Myocyte (in vitro differentiated cells): Measurements from ENCODE around the gene HSPA5. TPM values are rescaled to one million over a fixed set of nuclear protein-coding genes. Genes with fewer than 3 reads are reported as not detected.
"Not testable (repeated sequence)": the region's sequence is repeated elsewhere in the genome, so short reads cannot be mapped to it uniquely, and the experiment has no call there.

Source experiments
- DNase-seq: peaks from one replicate; pipeline ENCODE4 v3.0.0-alpha.2; 2012; ENCODE audit warnings: low read depth
- polyA plus RNA-seq: library from polyadenylated mRNA; unstranded; fragments of >200 nt; gene quantifications from one replicate; pipeline ENCODE4 v1.2.1, GENCODE V29; 2012; ENCODE audit warnings: missing spikeins
- total RNA-seq: library from RNA; depleted of rRNA; stranded (reverse); fragments of >200 nt; gene quantifications from 2 replicates; pipeline ENCODE4 v1.2.3, GENCODE V29; 2014

HSPA5 gene
- total RNA-seq = 89.3 and 142 TPM in 2 replicates
- polyA plus RNA-seq = 445 TPM

DNA sequence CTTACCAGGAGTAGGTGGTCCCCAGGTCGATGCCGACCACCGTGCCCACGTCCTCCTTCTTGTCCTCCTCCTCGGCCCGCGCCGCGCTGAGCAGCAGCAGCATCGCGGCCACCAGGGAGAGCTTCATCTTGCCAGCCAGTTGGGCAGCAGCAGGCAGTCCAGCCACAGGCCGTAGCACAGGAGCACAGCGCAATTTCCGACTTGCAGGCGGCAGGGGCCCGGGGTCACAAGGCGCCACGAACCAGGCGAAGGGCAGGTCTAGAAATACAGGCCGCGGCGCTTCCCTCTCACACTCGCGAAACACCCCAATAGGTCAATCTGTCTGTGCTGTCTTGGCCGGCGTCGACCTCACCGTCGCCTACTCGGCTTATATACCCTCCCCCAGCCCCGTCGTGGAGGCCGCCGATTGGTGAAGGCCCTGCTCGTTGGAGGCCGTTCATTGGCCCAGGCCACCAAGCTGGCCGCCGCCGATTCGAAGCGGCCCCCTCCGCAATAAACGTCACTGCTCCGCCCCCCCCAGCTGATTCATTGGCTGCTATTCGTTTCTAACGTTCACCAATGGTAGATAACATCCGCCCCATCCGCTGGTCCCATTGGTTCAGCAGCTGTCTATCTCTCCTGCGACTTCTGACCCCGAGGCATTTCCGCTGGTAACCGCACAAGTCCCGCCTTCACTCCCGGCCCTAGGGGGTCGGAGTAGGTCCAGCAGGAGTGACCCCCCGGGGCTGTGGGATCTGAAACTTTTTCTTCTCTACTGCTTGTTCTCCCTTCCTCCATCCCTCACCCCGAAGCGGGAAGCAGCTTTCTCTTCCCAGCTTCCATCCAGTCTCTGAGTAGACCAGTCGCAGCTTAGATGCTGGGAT is at the start of gene HSPA5:
Gene HSPA5 (minus strand): TSS at position 344 of the 863 bp plus-strand sequence. CDS start 217 bp downstream, at position 127.
- DNase-seq = peak; percentile 100

DNA sequence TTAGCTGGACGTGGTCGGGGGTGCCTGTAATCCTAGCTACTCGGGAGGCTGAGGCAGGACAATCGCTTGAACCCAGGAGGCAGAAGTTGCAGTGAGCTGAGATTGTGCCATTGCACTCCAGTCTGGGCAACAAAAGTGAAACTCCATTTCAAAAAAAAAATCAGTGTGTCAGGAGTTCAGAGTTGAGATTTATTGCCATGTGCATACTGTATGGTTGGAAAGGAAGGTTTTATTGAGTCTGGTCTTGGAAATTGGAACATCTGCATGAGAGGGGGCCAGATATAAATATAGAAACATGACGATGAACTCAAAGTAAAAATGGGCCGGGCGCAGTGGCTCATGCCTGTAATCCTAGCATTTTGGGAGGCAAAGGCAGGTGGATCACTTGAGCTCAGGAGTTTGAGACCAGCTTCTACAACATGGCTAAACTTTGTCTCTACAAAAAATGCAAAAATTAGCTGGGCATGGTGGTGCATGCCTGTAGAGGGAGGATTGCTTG is 45.8 kb upstream of the HSPA5 start:
- DNase-seq = not testable (repeated sequence)

DNA sequence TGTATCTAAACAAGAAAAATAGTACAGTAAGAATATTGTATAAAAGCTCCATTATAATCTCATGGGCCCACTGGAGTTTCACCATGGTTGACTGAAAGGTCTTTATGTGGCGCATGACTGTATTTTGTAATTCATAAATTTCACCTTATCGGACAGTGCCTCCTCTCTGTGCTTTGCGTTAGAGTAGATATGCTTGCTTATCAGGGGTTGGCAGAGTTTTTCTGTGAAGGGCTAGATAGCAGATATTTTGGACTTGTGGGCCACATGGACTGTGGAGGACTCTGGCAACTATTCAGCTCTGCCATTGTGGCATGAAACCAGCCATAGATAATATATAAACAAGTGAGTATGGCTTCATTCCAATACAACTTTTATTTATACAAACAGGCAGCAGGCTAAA is 43.7 kb upstream of the HSPA5 start:
- DNase-seq = no peak

DNA sequence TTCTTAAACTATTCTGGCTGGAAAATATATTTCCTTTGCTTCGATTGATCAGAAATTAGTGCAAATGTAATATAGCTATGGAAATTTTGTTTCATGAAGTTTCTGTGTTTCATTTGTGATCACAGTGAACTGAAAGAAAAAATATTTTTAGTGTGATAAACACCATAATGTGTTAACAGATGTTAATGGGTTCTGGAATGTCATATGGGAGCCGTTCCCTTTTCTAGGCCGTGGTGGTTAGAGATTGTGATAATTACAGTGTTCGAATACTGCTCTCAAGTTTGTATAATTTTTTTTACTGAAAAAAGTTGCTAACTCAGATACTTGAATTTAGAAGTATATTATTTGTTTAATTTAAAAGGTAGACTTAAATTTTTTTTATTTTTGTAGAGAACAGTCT is 39.8 kb upstream of the HSPA5 start:
- DNase-seq = no peak

DNA sequence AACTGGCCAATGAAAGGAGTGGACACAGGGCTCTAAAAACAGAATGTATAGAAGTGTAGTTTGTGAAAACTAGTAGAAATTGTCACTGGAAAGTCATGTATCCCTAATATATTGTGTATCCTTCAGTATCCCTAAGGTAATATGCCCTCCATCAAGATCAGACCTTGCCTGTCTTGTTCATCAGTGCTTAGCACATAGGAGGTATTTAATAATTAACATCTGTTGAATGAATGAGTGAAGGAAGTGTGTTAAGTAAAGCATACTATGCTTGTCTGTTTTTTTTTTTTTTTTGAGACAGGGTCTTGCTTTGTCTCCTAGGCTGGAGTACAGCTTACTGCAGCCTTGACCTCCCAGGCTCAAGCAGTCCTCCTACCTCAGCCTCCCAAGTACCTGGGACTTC is 36.3 kb upstream of the HSPA5 start:
- no peak for DNase-seq

DNA sequence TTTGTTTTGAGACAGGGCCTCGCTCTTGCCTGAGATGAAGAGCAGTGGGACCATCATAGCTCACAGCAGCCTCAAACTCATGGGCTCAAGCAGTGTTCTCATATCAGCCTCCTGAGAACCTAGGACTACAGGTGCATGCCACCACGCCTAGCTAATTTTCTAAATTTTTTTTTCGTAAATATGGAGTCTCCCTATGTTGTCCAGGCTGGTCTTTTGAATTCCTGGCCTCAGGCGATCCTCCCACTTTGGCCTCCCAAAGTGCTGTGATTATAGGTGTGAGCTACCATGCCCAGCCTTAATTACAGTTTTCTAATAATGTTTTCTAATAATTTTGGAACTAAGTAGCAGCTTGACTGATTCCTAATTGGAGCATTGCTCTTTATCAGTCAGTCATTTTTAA is 35.6 kb upstream of the HSPA5 start:
- no peak for DNase-seq

DNA sequence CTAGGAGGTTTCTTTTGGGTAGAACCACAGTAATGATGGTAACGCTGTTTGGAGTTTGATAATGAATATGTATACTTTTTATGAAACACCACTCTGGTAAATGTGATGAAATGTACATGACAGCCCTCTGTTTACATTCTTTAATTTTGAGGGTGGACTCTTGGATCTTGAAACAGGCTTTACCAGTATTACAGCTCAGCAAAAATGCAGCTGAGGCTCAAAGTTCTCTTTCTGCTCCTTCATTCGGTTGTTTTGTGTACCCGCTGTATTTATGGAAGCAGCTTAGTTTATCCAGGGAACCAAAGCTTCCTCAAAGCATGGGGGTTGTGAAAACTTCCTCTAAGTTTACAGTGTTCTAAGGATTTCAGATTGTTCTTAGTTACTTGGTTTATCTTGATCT is 31.6 kb upstream of the HSPA5 start:
- DNase-seq = no peak

DNA sequence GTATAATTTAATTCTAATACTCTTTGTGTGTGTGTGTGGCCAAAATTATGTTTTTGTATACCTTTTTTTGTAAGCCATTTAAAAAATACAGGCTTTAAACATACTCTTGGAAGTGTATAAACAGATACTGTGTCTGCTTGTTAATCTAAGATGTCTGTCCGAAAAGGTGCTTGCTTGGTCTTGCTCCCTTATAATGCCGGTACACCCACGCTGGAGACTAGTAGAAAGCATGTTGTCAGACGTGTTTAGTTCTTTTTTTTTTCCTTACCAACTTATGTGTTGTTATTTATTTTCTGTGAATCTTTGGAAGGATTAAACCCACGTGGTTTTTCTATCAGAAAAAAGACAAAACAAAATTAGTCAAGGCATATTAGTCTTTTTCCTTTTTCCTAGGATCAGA is 29.9 kb upstream of the HSPA5 start:
- no peak for DNase-seq

DNA sequence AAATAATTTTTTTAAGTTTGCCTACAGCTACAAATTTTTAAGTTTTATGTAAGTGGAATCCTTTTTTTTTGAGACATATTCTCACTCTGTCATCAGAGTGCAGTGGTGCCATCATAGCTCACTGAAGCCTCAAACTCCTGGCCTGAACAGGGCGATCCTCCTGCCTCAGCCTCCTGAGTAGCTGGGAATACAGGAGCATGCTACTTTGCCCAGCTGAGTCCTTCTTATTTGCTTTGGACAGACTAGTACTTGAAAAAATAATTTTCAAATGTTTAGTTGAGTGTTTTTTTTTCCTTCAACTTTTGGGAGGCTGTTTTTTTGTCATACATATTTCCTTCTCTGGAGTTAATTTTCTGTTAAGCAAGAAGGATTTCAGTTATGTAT is 27.9 kb upstream of the HSPA5 start:
- no peak for DNase-seq

DNA sequence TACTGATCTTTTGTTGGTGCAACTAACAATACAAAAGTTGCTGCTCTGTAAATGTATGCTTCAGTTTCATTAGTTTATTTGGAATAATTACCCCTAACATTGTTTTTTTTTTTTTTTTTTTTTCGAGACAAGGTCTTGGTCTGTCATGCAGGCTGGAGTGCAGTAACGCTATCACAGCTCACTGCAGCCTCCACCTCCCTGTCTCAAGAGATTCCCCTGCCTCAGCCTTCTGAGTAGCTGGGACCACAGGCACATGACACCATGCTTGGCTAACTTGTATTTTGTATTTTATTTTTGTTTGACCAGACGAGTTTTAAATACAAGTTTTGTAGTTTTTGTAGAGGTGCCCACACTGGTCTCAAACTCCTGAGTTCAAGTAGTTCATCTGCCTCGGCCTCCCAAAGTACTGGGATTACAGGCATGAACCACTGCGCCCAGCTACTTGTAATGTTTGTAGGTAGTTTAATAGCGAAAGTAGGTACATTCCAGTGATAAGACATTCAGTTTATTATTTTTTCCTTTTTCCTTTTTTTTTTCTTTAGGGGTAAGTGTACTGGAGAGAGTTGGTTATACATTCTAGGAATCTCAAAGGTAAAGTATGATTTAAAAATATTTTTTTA is 27.4 kb upstream of the HSPA5 start:
- DNase-seq = no peak

DNA sequence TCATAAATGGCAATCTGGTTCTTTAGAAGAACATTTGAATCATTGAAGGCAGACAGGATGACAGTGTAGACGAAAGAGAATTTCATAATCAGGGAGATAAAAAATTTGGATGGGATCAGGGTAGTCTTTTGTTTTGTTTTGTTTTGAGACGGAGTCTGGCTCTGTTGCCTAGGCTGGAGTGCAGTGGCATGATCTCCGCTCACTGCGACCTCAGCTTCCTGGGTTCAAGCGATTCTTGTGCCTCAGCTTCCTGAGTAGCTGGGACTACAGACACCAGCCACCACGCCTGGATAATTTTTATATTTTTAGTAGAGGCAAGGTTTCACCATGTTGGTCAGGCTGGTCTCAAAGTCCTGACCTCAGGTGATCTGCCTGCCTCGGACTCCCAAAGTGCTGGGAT is 22.9 kb upstream of the HSPA5 start:
- not testable (repeated sequence) for DNase-seq

DNA sequence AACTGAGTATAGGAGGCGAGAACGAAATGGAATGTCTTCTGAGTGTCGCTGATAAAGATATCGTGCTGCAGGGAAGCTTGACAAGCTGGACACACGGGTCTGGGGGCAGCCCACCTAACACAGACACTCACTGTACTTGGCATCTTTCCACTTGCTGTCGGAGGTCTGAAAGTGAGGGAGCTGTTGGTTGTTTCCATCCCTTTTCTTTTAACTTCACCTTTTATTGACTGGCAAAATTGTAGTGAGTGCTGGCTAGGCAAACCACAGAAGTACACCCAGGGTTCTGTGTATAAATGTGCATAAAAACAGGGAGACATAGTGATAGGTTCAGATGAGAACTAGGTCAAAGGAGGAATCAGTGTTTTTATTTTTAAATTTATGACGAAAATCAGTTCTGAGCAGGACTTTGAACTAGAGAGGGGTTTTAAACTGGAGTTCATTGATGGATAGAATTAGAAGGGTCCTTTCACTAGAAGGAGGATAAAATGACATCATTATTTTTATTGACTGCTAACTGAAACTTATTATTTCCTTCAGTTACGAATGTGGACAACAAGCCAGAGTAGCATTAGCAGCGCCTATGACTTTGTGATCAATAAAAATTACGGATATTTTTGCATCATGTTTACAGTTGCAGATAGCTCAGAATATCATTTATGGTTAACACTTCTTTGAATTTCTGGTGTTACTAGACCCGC is 21.3 kb upstream of the HSPA5 start:
- peak; percentile 32 for DNase-seq

DNA sequence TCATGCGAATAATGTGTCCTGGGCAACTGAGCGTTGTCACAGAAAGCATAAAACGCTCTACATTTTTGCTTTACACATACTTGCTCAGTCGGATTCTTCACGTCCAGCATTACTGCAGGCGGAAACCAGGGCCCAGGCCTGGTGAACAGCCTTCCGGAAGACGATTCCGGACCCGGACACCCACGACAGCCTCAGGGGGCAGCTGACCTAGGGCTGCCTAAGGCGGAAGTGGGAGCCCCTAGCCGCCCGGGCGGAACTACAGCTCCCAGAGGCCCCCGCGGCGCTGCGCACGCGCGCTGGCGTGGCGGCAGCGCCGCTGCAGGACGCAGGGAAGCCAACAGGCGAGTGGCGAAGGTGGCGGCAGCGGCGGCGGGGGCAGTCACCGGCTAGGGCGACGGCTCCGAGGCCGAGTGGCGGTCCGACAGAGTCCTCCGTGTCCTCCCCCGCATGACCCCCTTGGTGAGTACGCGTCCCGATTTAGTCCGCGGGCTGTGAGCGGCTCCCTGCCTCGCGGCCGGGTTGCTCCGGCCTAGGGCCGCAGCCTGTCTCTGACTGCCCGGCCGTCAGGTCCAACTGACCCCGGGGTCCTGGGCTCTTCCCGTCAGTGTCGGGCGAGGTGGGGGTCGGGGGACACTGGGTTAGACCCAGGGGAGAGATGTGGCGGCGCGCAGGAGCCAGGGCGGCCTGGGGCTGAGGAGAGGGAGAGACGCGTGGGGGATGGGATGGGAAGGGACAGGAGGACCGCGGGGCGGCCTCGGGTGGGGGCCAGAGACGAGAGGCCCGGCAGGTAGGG is 20.6 kb upstream of the HSPA5 start, which contains the start of gene GAPVD1:
Gene GAPVD1 (plus strand): TSS at position 326 of the 793 bp plus-strand sequence. CDS start 37,096 bp downstream, outside the sequence.
- peak; percentile 92 for DNase-seq

DNA sequence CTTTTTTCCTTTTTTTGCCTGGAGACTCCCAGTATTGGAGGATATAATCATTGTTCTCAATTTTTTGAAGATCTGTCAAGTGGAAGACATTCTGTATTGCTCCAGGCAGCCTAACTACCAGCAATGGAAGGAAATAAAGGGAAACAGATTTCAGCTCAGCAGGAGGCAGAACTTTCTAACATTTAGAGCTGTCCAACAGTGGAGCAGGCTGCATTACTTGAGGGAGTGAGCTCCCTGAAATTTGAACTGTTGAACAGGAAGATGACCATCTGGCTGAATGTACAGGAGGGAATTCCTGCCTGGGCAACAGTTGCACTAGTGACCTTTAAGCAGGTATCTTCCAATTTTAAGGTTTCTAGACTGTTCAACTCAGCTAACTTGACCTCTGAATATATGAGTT is 19.4 kb upstream of the HSPA5 start:
- no peak for DNase-seq

DNA sequence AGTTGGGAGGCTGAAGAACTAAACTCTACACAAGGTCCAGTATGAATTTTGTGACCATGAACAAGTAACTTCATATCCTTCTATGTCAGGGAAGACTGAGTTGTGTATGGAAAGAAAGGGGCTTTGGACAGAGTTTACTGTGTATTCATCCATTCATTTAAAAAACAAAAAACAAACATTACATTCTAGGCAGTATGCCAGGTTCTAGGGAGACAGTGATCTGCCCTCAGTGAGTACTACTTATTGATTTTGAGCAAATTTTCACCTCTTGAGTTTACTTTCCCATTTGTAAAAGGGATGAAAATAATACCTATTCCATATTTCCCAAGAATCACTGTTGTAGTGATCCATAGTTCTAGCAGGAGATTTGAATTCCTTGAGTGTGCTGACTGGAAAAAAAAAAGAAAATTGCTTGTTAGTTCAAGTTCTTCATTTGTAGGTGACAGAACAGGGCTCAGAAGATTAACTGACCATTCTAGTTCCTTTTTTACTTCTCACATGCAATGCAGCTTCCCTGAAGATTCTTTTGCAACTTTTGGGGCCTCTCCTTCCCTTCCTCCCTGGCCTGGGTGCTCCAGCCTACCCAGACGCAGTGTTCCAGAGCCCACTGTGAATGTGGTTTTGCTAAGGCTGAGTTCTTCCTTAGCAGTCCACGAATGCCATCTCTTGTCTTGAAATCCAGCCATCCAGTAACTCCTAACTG is 17.8 kb upstream of the HSPA5 start:
- no peak for DNase-seq

DNA sequence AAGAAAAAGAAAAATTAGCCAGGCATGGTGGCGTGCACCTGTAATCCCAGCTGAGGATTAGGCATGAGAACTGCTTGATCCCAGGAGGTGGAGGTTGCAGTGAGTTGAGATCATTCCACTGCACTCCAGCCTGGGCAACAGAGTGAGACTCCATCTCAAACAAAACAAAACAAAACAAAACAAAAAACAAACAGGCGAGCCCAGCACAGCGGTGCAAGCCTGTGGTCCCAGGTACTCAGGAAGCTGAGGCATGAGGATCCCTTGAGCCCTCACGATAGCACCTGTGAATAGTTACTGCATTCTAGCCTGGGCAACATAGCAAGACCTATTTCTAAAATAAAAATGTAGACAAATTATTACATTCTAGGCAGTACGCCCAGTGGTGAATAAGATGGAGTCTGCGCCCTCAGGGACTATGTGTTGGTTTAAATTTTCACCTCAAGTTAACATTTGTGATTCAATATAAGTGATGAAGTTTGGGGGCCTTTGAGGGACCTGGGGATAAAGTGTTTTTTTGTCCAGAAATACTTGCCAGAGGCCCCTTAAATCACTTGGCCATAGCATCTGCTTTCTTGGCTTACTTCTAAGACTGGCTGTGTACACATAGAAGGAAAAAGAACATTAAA is 17.1 kb upstream of the HSPA5 start:
- DNase-seq = no peak

DNA sequence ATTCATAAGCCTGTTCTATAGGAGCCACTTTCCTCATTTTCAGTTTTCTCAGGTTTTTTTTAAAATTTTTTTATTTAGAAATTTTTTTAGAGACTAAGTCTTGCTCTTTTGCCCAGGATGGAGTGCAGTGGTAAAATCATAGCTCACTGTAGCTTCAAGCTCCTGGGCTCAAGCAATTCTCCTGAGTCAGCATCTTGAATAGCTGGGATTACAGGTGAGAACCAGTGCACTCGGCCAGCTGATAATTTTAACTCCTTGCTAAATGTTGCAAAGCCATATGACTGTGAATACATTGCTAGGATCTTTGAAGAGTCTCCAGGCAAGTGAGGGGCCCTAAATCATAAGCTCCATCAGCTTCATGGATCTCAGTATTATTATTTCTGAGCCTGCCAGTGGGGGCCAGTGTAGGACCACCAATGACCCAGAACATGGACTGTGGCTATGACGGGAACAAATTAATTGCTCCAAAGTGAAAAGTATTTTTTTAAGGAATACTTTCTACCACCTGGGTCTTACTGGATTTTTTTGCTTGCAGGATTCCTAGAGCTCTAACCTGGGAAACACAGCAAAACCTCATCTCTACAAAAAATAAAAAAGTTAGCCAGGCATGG is 14.7 kb upstream of the HSPA5 start:
- DNase-seq = no peak

DNA sequence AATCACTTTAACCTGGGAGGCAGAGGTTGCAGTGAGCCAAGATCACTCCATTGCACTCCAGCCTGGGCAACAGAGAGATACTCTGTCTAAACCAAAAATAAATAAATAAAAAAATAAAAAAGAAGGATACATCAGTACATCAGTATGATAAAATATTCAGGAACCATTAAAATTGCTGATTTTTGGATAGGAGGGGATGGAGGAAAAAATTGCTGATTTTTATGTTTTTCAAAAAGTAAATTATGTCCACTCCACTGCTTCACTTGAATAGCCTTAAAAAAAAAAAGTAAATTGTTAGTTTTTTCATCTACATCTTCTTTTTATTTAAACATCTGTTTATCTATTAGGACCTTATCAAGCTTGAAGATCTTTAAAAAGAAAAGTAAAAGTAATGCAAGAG is 13.1 kb upstream of the HSPA5 start:
- DNase-seq = no peak

DNA sequence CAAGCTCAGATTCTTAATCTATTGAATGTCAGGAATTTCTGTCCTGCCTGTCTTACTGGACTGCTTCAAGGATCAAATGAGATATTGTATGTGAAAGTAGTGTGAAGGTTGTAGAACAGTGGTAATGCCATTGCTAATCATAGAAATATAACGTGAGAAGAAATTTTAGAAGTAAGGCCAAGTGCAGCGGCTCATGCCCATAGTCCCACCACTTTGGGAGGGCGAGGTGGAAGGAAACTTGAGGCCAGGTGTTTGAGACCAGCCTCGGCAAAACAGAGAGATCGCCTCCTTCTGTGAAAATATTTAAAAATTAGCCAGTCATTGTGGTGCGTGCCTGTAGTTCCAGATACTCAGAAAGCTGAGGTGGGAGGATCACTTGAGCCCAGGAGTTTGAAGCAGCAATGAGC is 5.1 kb upstream of the HSPA5 start:
- DNase-seq = no peak
